GM18519 (cell line): ENCODE measurements around the gene HRH1.
"Not testable (repeated sequence)": the region's sequence is repeated elsewhere in the genome, so short reads cannot be mapped to it uniquely, and the experiment has no call there.

ENCODE experiments used
- ATAC-seq: cut with Tn5 transposase; IDR thresholded peaks from one replicate; pipeline ENCODE4 v1.9.1; 2021; ENCODE audit warnings: mild to moderate bottlenecking, moderate library complexity; ENCODE audit not compliant: unreplicated experiment, low FRiP score

The HRH1 gene

GRCh38 chr3:11168881-11169805, 14.8 kb downstream of the HRH1 start:
- ATAC-seq = no peak

GRCh38 chr3:11170052-11170770, 15.9 kb downstream of the HRH1 start:
- ATAC-seq = no peak

- no peak for ATAC-seq
Observed at GRCh38 chr3:11172096-11172690, 17.9 kb downstream of the HRH1 start.

- no peak for ATAC-seq
Observed at GRCh38 chr3:11173828-11174465, 19.7 kb downstream of the HRH1 start.

GRCh38 chr3:11178421-11178820, 24.1 kb downstream of the HRH1 start:
- no peak for ATAC-seq

- not testable (repeated sequence) for ATAC-seq
Observed at GRCh38 chr3:11184328-11184969, 30.2 kb downstream of the HRH1 start.

GRCh38 chr3:11185144-11185543, 30.9 kb downstream of the HRH1 start:
- no peak for ATAC-seq

GRCh38 chr3:11185564-11186317, 31.4 kb downstream of the HRH1 start:
- no peak for ATAC-seq

GRCh38 chr3:11186318-11186692, 32.0 kb downstream of the HRH1 start:
- ATAC-seq = no peak

- ATAC-seq = no peak
Observed at GRCh38 chr3:11186771-11187191, 32.5 kb downstream of the HRH1 start.

- no peak for ATAC-seq
Observed at GRCh38 chr3:11187681-11188080, 33.4 kb downstream of the HRH1 start.

GRCh38 chr3:11188231-11188630, 33.9 kb downstream of the HRH1 start:
- ATAC-seq = no peak

GRCh38 chr3:11195201-11195600, 40.9 kb downstream of the HRH1 start:
- no peak for ATAC-seq

GRCh38 chr3:11195721-11196332, 41.5 kb downstream of the HRH1 start:
- no peak for ATAC-seq

- no peak for ATAC-seq
Observed at GRCh38 chr3:11197484-11197883, 43.2 kb downstream of the HRH1 start.

GRCh38 chr3:11198070-11198469, 43.8 kb downstream of the HRH1 start:
- ATAC-seq = no peak

GRCh38 chr3:11198495-11198894, 44.2 kb downstream of the HRH1 start:
- no peak for ATAC-seq

GRCh38 chr3:11199902-11200845, 45.9 kb downstream of the HRH1 start:
- no peak for ATAC-seq
